T-helper 2 cell treated with Interferon-gamma antibody and Interleukin-4, amounts not matched to agents 5 μg/mL and 100 μg/mL, for 36 hours (primary cell): Measurements from ENCODE around the gene UNC13C.

ENCODE experiments used
- DNase-seq: peaks from one replicate; pipeline ENCODE4 v3.0.0; 2021; ENCODE audit warnings: low spot score
- H3K27ac Mint-ChIP-seq: one replicate; pipeline ENCODE4 v1.8.0; 2021; ENCODE audit warnings: mild to moderate bottlenecking, mixed read lengths
- H3K27me3 Mint-ChIP-seq: one replicate; pipeline ENCODE4 v1.8.0; 2021; ENCODE audit warnings: low read depth, mixed read lengths
- H3K36me3 Mint-ChIP-seq: one replicate; pipeline ENCODE4 v1.8.0; 2021; ENCODE audit warnings: low read depth, mixed read lengths
- H3K4me1 Mint-ChIP-seq: one replicate; pipeline ENCODE4 v1.8.0; 2021; ENCODE audit warnings: low read depth, mixed read lengths
- H3K4me3 Mint-ChIP-seq: one replicate; pipeline ENCODE4 v1.8.0; 2022; ENCODE audit warnings: mild to moderate bottlenecking, moderate library complexity, mixed read lengths
- H3K9me3 Mint-ChIP-seq: one replicate; pipeline ENCODE4 v1.8.0; 2021; ENCODE audit warnings: mixed read lengths

UNC13C gene

GRCh38 chr15:54568381-54568780 lies 590.1 kb downstream of the UNC13C start:
- Mint-ChIP-seq H3K4me3 (no peak overlapping the region), H3K27me3 (no peaks in the 10 kb centered on the region), H3K36me3 (no peaks in the 10 kb centered on the region), H3K27ac (no peak overlapping the region), H3K9me3 (no peaks in the 10 kb centered on the region), H3K4me1 (no peaks in the 10 kb centered on the region)
- DNase-seq: no peak

DNA sequence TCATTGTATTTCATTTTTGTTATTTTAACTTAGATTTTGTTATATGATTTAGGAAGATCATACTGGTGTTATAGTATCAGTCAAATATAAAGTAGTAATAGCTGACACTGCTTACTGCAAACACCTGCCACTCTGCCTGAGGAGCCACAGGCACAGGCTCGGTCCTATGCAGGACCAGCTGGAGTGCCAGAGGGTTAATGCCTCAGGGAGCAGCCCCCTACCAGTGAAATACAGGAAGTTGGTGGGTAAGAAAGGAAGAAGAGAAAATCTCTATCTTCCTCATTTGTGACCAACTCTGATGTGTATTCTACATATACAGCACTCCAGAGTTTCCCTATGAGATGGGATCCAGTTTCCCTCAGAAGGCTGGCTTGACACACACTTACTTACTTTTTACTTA lies 593.3 kb downstream of the UNC13C start:
- no peaks in the 10 kb centered on the region for H3K36me3 Mint-ChIP-seq
- H3K4me3 Mint-ChIP-seq: no peak overlapping the region
- no peak for DNase-seq
- H3K9me3 Mint-ChIP-seq: no peaks in the 10 kb centered on the region
- H3K27me3 Mint-ChIP-seq: no peaks in the 10 kb centered on the region
- H3K4me1 Mint-ChIP-seq: no peaks in the 10 kb centered on the region
- no peak overlapping the region for H3K27ac Mint-ChIP-seq

- Mint-ChIP-seq H3K36me3 (no peaks in the 10 kb centered on the region), H3K9me3 (no peaks in the 10 kb centered on the region), H3K4me1 (no peaks in the 10 kb centered on the region), H3K4me3 (no peak overlapping the region), H3K27ac (no peak overlapping the region), H3K27me3 (no peaks in the 10 kb centered on the region)
- no peak for DNase-seq
Measured at GRCh38 chr15:54575586-54575985, 597.3 kb downstream of the UNC13C start.

GRCh38 chr15:54576298-54576935 lies 598.2 kb downstream of the UNC13C start:
- DNase-seq: no peak
- Mint-ChIP-seq H3K27me3 (no peaks in the 10 kb centered on the region), H3K36me3 (no peaks in the 10 kb centered on the region), H3K9me3 (no peaks in the 10 kb centered on the region), H3K27ac (no peak overlapping the region), H3K4me1 (no peaks in the 10 kb centered on the region), H3K4me3 (no peak overlapping the region)

GRCh38 chr15:54577476-54578250 lies 599.4 kb downstream of the UNC13C start:
- no peaks in the 10 kb centered on the region for H3K27me3 Mint-ChIP-seq
- no peaks in the 10 kb centered on the region for H3K36me3 Mint-ChIP-seq
- H3K4me3 Mint-ChIP-seq: no peak overlapping the region
- no peak for DNase-seq
- no peaks in the 10 kb centered on the region for H3K4me1 Mint-ChIP-seq
- H3K9me3 Mint-ChIP-seq: no peaks in the 10 kb centered on the region
- no peak overlapping the region for H3K27ac Mint-ChIP-seq

DNA sequence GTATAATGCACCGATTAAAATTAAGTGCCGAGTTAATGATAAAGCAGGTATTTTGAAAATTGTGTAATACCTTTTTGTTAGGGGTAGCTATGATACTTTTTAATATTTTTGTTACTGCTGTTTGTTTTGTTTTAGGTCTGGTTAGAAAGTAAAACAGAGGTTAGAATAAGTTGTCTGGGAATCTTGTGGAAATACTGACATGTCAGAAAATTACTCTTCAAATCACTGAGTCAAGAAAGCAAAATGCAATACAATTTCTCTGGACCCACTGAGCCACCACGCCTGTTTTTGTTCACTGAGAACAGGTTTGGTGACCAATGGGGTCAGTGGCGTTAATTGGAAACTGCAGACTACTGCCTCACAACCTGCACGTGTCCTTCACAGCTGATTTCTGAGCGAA lies 601.6 kb downstream of the UNC13C start:
- H3K4me1 Mint-ChIP-seq: no peaks in the 10 kb centered on the region
- no peak overlapping the region for H3K27ac Mint-ChIP-seq
- no peaks in the 10 kb centered on the region for H3K27me3 Mint-ChIP-seq
- no peak overlapping the region for H3K4me3 Mint-ChIP-seq
- no peaks in the 10 kb centered on the region for H3K36me3 Mint-ChIP-seq
- H3K9me3 Mint-ChIP-seq: no peaks in the 10 kb centered on the region
- no peak for DNase-seq

DNA sequence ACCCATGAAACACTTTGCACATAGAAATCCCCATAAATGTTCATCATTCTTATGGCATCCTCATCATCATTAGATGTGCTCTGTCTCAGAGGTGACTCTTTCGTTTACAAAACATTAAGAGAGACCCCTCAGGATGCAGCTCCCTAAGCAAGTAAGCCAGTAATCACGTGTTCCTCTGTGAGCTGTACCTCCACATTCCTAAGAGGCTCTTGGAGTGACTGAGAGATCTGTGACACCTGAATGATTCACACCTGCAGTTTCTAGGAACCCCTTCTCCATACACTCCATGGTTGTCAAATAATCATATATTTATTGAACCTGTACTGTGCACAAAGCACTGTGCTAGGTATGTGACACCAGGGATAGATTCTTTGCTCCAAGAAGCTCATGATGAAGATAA lies 602.4 kb downstream of the UNC13C start:
- Mint-ChIP-seq H3K4me1 (no peaks in the 10 kb centered on the region), H3K36me3 (no peaks in the 10 kb centered on the region), H3K27me3 (no peaks in the 10 kb centered on the region), H3K4me3 (no peak overlapping the region), H3K27ac (no peak overlapping the region), H3K9me3 (no peaks in the 10 kb centered on the region)
- no peak for DNase-seq

DNA sequence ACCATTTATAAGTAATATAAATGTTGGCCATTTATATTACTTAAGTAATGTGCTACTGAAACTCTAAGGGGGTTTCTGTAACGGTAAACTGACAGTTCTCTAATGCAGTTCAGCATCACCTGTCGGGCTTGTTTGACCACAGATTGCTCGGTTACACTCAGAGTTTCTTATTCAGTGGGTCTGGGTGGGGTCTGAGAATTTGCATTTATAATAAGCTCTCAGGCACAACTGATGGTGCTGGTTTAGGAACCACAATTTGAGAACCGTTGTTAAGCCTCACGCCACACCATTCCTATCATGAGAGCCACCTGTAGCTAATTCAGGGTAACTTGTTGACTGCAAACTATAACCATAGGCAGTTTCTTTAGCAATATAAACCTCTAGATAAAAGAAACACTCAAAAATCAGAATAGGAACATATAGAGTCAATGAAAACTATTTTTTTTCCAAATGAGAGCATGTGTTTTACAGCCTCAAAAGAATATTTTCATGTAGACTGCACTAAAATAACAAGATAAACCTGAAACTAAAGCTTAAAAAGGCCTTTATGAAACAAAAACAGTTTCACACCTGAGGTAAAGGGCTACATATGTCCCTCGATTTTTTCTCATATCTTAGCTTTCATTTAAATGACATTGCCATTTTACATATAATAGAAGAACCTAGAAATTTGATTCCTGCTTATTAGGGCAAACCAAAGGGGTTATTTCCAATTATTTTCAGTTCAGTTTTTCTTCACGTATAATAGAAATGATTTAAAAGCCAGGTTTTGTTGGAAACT lies 604.8 kb downstream of the UNC13C start:
- no peak for DNase-seq
- Mint-ChIP-seq H3K27ac (no peak overlapping the region), H3K4me1 (no peaks in the 10 kb centered on the region), H3K4me3 (no peak overlapping the region), H3K9me3 (no peaks in the 10 kb centered on the region), H3K36me3 (no peaks in the 10 kb centered on the region), H3K27me3 (no peaks in the 10 kb centered on the region)

DNA sequence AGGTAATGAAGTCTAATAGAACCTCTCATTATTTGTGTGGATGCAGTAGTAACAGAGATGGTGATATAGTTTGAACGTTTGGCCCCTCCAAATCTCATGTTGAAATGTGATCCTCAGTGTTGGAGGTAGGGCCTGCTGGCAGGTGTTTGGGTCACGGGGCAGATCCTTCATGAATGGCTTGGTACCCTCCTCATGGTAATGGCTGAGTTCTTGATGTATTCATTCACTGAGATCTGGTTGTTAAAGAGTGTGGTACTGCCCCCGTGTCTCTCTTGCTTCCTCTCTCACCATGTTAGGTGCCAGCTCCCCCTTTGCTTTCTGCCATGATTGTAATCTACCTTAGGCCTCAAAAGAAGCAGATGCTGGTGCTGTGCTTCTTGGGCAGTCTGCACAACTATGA lies 606.8 kb downstream of the UNC13C start:
- Mint-ChIP-seq H3K36me3 (no peaks in the 10 kb centered on the region), H3K4me1 (no peaks in the 10 kb centered on the region), H3K27me3 (no peaks in the 10 kb centered on the region), H3K27ac (no peak overlapping the region), H3K9me3 (no peaks in the 10 kb centered on the region), H3K4me3 (no peak overlapping the region)
- no peak for DNase-seq

- no peaks in the 10 kb centered on the region for H3K27me3 Mint-ChIP-seq
- no peaks in the 10 kb centered on the region for H3K36me3 Mint-ChIP-seq
- H3K4me1 Mint-ChIP-seq: no peaks in the 10 kb centered on the region
- H3K4me3 Mint-ChIP-seq: no peak overlapping the region
- DNase-seq: no peak
- H3K27ac Mint-ChIP-seq: no peak overlapping the region
- H3K9me3 Mint-ChIP-seq: no peaks in the 10 kb centered on the region
Measured at GRCh38 chr15:54594115-54594514, 615.9 kb downstream of the UNC13C start.

DNA sequence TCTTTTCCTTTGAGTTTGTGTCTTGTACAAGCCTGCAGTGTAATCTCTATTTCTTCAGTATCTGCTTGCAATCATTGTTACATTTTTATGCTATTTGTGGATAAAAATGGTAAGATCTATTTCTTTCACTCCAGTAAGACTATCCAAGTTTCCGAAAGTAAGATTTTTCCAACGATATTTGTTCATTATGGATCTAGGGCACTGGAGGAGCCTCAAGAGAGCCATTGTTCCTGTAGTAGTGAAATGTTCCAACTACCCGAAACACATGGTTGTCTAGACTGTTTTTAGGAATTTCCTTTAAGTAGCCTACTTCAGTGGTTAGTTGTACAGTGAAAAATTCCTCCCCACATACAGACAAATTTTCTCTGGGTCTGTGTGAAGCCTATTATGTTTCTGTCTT lies 621.1 kb downstream of the UNC13C start:
- H3K27ac Mint-ChIP-seq: no peak overlapping the region
- no peaks in the 10 kb centered on the region for H3K36me3 Mint-ChIP-seq
- H3K4me1 Mint-ChIP-seq: no peaks in the 10 kb centered on the region
- no peaks in the 10 kb centered on the region for H3K27me3 Mint-ChIP-seq
- DNase-seq: no peak
- H3K9me3 Mint-ChIP-seq: no peaks in the 10 kb centered on the region
- H3K4me3 Mint-ChIP-seq: no peak overlapping the region

GRCh38 chr15:54605043-54605442 lies 626.8 kb downstream of the UNC13C start:
- no peaks in the 10 kb centered on the region for H3K36me3 Mint-ChIP-seq
- no peaks in the 10 kb centered on the region for H3K4me1 Mint-ChIP-seq
- no peak overlapping the region for H3K27ac Mint-ChIP-seq
- no peaks in the 10 kb centered on the region for H3K27me3 Mint-ChIP-seq
- H3K4me3 Mint-ChIP-seq: no peak overlapping the region
- DNase-seq: no peak
- H3K9me3 Mint-ChIP-seq: no peaks in the 10 kb centered on the region

GRCh38 chr15:54605556-54605955 lies 627.3 kb downstream of the UNC13C start:
- H3K27ac Mint-ChIP-seq: no peak overlapping the region
- no peaks in the 10 kb centered on the region for H3K4me1 Mint-ChIP-seq
- H3K4me3 Mint-ChIP-seq: no peak overlapping the region
- no peaks in the 10 kb centered on the region for H3K9me3 Mint-ChIP-seq
- no peak for DNase-seq
- H3K27me3 Mint-ChIP-seq: no peaks in the 10 kb centered on the region
- H3K36me3 Mint-ChIP-seq: no peaks in the 10 kb centered on the region
